ENCODE data around the gene INSYN2B.

DNA sequence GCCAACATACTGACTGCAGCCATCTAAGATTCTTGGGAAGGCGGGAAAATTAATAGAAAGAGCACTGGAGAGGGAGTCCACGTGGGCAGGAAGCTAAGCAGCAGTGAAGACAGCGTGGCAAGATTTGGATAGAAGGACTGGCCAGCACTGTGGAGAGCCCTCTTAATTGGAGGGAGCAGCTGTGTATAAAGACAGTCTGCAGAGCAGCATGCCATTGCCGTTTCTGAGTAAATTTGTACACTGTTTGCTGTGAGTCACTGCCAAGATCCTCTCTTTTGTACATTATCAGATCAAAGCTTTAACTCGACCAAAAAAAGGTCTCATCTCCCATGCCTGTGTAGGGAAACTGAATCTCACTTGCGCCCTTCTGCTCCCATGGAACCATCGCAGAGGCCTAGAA lies 45.3 kb downstream of the INSYN2B start:
- TF ChIP-seq, protein P1, sequence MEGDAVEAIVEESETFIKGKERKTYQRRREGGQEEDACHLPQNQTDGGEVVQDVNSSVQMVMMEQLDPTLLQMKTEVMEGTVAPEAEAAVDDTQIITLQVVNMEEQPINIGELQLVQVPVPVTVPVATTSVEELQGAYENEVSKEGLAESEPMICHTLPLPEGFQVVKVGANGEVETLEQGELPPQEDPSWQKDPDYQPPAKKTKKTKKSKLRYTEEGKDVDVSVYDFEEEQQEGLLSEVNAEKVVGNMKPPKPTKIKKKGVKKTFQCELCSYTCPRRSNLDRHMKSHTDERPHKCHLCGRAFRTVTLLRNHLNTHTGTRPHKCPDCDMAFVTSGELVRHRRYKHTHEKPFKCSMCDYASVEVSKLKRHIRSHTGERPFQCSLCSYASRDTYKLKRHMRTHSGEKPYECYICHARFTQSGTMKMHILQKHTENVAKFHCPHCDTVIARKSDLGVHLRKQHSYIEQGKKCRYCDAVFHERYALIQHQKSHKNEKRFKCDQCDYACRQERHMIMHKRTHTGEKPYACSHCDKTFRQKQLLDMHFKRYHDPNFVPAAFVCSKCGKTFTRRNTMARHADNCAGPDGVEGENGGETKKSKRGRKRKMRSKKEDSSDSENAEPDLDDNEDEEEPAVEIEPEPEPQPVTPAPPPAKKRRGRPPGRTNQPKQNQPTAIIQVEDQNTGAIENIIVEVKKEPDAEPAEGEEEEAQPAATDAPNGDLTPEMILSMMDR (IDR thresholded peaks at IDR 0.05; ENCODE audit: low read depth, low read length): no peak
- TF ChIP-seq EZH2phosphoT487 (IDR thresholded peaks at IDR 0.05; ENCODE audit: low read depth): no peak
